ENCODE measurements around the gene FLVCR2. TPM values are rescaled to one million over a fixed set of nuclear protein-coding genes. Genes with fewer than 3 reads are reported as not detected.

The FLVCR2 gene
- total RNA-seq, 1 donor from 2014 or later: 3.1 TPM

DNA sequence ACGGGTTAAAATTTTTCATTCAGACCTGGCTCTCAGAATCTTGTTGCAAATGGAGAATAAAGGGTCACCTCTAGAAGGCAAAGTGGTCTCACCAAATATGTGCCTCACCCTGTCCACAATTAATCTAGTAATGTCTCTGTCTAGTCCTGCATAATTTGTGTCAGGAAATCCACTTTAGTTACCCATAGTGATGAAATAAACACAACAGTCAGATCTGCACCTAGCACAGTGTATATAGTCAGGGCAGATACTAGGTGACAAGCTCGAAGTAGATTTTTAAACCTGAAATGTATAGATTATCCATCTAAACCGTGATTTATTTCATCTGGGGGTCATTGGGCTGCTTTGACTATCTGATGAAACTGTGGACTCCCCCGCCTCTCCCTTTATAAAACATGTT is 15.9 kb upstream of the FLVCR2 start:
- Mint-ChIP-seq H3K9me3 (ENCODE audit: unreplicated experiment) (peaks cover 3% of the 10 kb centered on the region), H3K4me3 (ENCODE audit: unreplicated experiment) (no peak overlapping the region), H3K4me1 (ENCODE audit: low read depth, unreplicated experiment) (peaks cover 12% of the 10 kb centered on the region), H3K27ac (ENCODE audit: unreplicated experiment) (no peak overlapping the region), H3K36me3 (ENCODE audit: low read depth, unreplicated experiment) (no peaks in the 10 kb centered on the region), H3K27me3 (ENCODE audit: low read depth, unreplicated experiment) (peaks cover 9% of the 10 kb centered on the region)
- TF ChIP-seq, protein P1, sequence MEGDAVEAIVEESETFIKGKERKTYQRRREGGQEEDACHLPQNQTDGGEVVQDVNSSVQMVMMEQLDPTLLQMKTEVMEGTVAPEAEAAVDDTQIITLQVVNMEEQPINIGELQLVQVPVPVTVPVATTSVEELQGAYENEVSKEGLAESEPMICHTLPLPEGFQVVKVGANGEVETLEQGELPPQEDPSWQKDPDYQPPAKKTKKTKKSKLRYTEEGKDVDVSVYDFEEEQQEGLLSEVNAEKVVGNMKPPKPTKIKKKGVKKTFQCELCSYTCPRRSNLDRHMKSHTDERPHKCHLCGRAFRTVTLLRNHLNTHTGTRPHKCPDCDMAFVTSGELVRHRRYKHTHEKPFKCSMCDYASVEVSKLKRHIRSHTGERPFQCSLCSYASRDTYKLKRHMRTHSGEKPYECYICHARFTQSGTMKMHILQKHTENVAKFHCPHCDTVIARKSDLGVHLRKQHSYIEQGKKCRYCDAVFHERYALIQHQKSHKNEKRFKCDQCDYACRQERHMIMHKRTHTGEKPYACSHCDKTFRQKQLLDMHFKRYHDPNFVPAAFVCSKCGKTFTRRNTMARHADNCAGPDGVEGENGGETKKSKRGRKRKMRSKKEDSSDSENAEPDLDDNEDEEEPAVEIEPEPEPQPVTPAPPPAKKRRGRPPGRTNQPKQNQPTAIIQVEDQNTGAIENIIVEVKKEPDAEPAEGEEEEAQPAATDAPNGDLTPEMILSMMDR (IDR thresholded peaks at IDR 0.05; ENCODE audit: insufficient read depth, low read depth, low read length): no peak
- TF ChIP-seq EZH2 (IDR thresholded peaks at IDR 0.05; ENCODE audit: insufficient read depth, low read length): no peak
- no peak overlapping the region for H3K9ac ChIP-seq (ENCODE audit: low read length)
- H3K27me3 ChIP-seq (ENCODE audit: insufficient read depth, low read length): peaks cover 7% of the 10 kb centered on the region
- no peak for DNase-seq (ENCODE audit: low read depth)
- no peak overlapping the region for H2AFZ ChIP-seq (ENCODE audit: low read depth, low read length)
- H4K20me1 ChIP-seq (ENCODE audit: insufficient read depth, low read length): no peaks in the 10 kb centered on the region
- H3K9me3 ChIP-seq (ENCODE audit: insufficient read depth, low read depth, low read length): no peaks in the 10 kb centered on the region
- H3K36me3 ChIP-seq (ENCODE audit: insufficient read depth, low read length): no peaks in the 10 kb centered on the region
- H3K4me2 ChIP-seq (ENCODE audit: low read length): no peak overlapping the region
- no peaks in the 10 kb centered on the region for H3K79me2 ChIP-seq (ENCODE audit: insufficient read depth, low read length)
- H3K4me1 ChIP-seq (ENCODE audit: insufficient read depth, low read length): no peaks in the 10 kb centered on the region
- FAIRE-seq: no peak
- H3K27ac ChIP-seq (ENCODE audit: low read depth, low read length): no peak overlapping the region
- H3K4me3 ChIP-seq (ENCODE audit: insufficient read depth, low read depth, low read length): no peak overlapping the region

DNA sequence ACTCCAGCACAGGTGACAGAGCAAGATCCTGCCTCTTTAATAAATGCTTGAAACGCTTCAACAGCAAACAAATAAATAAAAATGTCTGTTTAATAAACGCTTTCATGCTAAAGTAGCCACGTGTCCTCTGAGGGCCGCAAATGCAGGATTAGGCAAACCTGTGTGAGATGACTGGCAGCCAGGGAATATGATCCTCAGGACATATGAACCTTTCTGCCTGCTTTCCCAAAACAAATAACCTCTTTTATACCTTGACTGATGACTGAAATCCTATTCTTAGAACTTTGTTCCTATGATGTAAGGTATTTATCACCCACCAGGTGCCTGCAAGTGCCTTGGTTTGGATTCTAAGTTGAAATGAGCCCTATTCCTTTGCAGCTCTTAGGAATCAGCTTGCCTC is 14.5 kb upstream of the FLVCR2 start:
- Histone ChIP-seq H3K4me2 (ENCODE audit: low read length) (no peak overlapping the region), H3K79me2 (ENCODE audit: insufficient read depth, low read length) (no peaks in the 10 kb centered on the region), H3K9ac (ENCODE audit: low read length) (no peak overlapping the region), H4K20me1 (ENCODE audit: insufficient read depth, low read length) (no peaks in the 10 kb centered on the region), H3K36me3 (ENCODE audit: insufficient read depth, low read length) (no peaks in the 10 kb centered on the region), H2AFZ (ENCODE audit: low read depth, low read length) (no peak overlapping the region), H3K27ac (ENCODE audit: low read depth, low read length) (no peak overlapping the region), H3K9me3 (ENCODE audit: insufficient read depth, low read depth, low read length) (no peaks in the 10 kb centered on the region), H3K4me3 (ENCODE audit: insufficient read depth, low read depth, low read length) (no peak overlapping the region), H3K27me3 (ENCODE audit: insufficient read depth, low read length) (peaks cover 15% of the 10 kb centered on the region), H3K4me1 (ENCODE audit: insufficient read depth, low read length) (no peaks in the 10 kb centered on the region)
- no peak for DNase-seq (ENCODE audit: low read depth)
- no peak overlapping the region for H3K4me3 Mint-ChIP-seq (ENCODE audit: unreplicated experiment)
- peaks cover 3% of the 10 kb centered on the region for H3K9me3 Mint-ChIP-seq (ENCODE audit: unreplicated experiment)
- no peaks in the 10 kb centered on the region for H3K36me3 Mint-ChIP-seq (ENCODE audit: low read depth, unreplicated experiment)
- no peak overlapping the region for H3K27ac Mint-ChIP-seq (ENCODE audit: unreplicated experiment)
- peaks cover 19% of the 10 kb centered on the region for H3K27me3 Mint-ChIP-seq (ENCODE audit: low read depth, unreplicated experiment)
- TF ChIP-seq, protein P1 (IDR thresholded peaks at IDR 0.05; ENCODE audit: insufficient read depth, low read depth, low read length): no peak
- TF ChIP-seq EZH2 (IDR thresholded peaks at IDR 0.05; ENCODE audit: insufficient read depth, low read length): no peak
- FAIRE-seq: no peak
- peaks cover 12% of the 10 kb centered on the region for H3K4me1 Mint-ChIP-seq (ENCODE audit: low read depth, unreplicated experiment)

DNA sequence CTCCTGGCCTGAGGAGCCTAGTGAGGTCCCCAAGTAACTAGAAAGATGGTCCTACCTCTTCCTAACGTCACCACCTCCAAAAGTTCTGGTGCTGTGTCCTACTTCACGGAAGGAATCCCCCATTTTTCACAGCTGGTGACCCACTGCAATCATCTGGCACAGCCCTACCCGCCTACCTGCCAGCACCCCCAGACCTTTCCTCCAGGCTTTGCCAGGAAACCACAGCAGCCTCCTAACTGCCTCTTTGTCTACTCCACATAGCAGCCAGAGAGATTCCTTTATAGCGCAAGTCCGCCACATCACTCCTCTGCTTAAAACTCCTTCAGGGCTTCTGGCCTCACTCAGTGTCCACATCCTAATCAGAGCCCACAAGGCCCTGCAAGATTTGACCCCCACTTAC is 13.4 kb upstream of the FLVCR2 start:
- Histone ChIP-seq H3K4me2 (ENCODE audit: low read length) (no peak overlapping the region), H3K9me3 (ENCODE audit: insufficient read depth, low read depth, low read length) (no peaks in the 10 kb centered on the region), H3K4me1 (ENCODE audit: insufficient read depth, low read length) (no peaks in the 10 kb centered on the region), H3K9ac (ENCODE audit: low read length) (no peak overlapping the region), H3K36me3 (ENCODE audit: insufficient read depth, low read length) (no peaks in the 10 kb centered on the region), H3K27ac (ENCODE audit: low read depth, low read length) (no peak overlapping the region), H3K79me2 (ENCODE audit: insufficient read depth, low read length) (no peaks in the 10 kb centered on the region), H2AFZ (ENCODE audit: low read depth, low read length) (no peak overlapping the region), H3K4me3 (ENCODE audit: insufficient read depth, low read depth, low read length) (no peak overlapping the region), H4K20me1 (ENCODE audit: insufficient read depth, low read length) (no peaks in the 10 kb centered on the region), H3K27me3 (ENCODE audit: insufficient read depth, low read length) (peaks cover 17% of the 10 kb centered on the region)
- Mint-ChIP-seq H3K4me3 (ENCODE audit: unreplicated experiment) (no peak overlapping the region), H3K27ac (ENCODE audit: unreplicated experiment) (no peak overlapping the region), H3K4me1 (ENCODE audit: low read depth, unreplicated experiment) (peaks cover 5% of the 10 kb centered on the region), H3K36me3 (ENCODE audit: low read depth, unreplicated experiment) (no peaks in the 10 kb centered on the region), H3K27me3 (ENCODE audit: low read depth, unreplicated experiment) (peaks cover 23% of the 10 kb centered on the region), H3K9me3 (ENCODE audit: unreplicated experiment) (peaks cover 3% of the 10 kb centered on the region)
- no peak for DNase-seq (ENCODE audit: low read depth)
- no peak for FAIRE-seq
- TF ChIP-seq, protein P1 (IDR thresholded peaks at IDR 0.05; ENCODE audit: insufficient read depth, low read depth, low read length): no peak
- no peak for TF ChIP-seq EZH2 (IDR thresholded peaks at IDR 0.05; ENCODE audit: insufficient read depth, low read length)
